NCI-H82 treated with DMSO at 0.1 percent for 48 hours (cell line): ENCODE data around the gene PRELP.

Experiments used
- DNase-seq: peaks from one replicate; lab custom pipeline; 2025; ENCODE audit not compliant: unreplicated experiment; lab: John Stamatoyannopoulos, UW

PRELP gene

DNA sequence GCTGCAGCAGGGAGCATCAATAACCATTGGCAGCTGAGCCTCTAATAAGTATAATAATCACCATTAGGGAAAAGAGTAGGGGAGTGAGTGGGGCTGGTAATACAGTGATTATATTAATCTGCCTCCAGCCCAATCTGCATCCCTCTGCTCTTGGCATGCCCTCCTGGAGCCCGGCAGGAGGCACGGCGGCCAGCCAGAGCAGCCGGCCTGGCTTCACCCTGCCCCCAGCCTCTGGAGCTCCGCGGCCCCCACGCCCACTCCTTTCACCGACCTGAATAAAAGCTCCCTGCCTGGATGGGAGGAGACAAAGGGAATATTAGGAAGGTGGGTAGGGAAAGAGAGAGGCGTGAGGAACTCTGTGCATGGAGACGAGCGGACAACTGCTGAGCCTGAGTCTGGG lies 46.6 kb downstream of the PRELP start:
- peak; percentile 85 for DNase-seq

DNA sequence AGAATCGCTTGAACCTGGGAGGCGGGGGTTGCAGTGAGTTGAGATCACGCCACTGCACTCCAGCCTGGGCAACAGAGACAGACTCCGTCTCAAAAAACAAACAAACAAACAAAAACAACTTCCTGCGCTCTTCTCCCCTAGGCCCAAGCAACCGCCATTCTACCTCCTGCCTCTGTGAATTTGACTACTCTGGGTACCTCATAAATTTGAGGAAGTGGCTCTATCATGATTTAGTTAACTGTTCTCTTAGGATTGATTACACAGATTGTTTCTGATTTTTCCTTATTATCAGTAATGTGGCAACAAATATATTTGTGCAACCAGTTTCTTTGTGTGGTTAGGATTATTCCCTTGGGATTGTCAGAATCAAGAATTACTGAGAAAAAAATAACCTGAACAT lies 48.1 kb downstream of the PRELP start:
- DNase-seq: no peak

DNA sequence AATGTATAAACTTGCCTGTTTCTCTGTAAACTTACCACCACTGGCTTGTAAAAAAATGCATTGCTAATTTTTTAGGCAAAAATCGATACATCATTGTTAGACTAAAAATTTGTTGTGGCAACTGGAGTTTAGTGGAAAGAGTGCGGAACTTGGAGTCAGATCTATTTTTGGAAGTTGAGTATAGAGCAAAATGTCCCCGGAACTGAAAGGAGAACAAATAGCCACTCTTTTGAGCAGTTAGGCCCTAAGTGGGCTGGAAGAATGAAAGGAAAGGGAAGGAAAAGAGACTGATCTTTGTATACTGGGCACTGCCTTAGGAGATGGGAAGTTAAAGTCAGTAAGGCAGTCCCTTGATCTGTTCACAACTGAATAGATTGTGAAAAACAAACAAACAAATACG lies 48.5 kb downstream of the PRELP start:
- no peak for DNase-seq

DNA sequence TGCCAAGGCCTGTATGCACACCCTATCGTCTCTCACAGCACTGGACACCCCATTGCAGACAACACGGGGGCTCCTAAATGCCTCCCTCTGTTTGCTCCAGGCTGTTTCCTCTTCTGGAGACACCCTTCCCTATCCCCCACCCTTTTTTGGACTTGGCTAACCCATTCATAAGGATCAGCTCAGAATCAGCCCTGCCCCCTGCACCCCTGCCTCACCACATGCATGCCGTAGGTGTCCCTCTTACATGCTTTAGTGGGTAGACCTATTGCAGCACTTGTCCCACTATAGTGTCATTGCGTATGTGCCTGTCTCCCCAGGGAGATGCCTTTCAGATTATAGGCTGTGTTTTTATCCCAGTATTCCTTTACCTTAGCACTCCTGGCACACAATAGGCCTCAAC lies 49.2 kb downstream of the PRELP start:
- no peak for DNase-seq

DNA sequence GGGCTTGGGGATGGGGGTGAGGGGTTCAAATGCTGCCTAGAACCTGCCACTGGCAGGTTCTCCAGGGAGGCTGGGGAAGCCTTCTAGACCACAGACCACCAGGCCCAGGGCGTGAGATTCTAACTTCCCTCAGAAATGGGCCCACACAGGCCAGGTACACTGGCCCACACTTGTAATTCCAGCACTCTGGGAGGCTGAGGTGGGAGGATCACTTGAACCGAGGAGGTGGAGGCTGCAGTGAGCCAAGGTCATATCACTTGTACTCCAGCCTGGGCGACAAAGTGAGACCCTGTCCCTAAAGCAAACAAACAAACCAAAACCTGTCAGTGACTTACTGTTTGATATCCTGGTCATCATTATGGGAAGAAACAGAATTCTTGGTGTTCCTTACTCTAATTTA lies 50.1 kb downstream of the PRELP start:
- DNase-seq: no peak

DNA sequence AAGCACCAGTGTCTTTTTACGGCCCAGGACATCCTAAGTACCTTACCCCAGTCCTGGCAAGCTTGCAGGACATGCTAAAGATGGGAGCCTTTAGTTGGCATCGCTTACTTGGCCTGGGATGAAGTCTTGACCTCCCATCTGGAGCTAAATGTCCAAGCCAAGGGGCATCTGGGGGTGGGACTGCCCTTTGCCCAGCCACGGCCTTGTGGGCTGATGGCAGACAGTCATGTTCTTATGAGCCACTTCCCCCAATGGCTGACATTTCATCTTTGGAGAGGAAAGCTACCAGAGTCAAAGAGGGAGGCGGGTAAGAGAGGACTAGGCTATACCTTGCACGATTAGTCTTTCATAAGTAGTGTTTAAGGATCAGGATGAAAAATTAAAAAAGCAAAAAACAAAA lies 50.5 kb downstream of the PRELP start:
- DNase-seq: no peak

DNA sequence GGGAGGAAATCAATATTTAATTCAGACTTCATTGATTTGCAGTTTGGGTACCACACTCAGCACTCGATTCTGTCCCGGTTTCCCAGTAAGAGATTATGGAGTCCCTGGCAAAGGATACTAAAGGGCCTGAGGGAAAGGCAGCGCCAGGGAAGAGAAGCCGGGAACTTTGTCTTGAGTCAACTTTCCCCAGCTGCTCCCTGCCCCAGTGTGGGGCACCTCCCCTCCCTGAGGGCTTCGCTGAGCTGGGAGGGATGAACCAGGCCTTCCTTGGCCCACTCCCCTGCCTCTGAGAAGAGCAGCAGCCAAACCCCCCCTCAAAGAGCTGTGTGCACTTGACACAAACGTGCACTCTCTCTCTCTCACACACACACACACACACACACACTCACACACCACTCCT lies 51.0 kb downstream of the PRELP start:
- no peak for DNase-seq

DNA sequence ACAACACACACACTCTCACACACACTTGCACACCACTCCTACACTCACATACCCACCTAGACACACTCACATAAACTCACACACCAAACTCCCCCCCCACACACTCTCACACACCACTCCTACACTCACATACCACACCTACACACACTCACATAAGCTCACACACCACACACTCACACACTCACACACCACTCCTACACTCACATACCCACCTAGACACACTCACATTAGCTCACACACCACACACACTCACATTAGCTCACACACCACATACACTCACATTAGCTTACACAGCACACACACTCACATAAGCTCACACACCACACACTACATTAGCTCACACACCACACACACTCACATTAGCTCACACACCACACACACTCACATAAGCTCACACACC lies 51.4 kb downstream of the PRELP start:
- DNase-seq: no peak

DNA sequence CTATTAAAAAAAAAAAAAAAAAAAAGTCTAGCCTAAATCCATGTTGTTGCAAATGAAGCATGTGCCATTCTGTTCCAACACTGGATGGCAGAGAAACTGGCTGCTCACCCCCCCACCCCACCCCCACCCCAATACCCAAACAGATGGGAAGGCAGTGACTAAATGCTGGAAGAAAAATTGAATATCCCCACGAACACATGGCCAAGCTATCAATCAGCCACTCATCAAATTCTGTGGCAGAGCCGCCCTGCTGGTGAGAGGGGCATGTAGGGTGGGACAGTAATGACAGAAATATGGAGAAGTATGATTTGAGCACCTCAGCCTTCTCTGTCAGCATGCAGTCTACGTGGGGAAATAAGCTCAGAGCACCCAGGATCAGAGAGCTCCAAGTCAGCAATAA lies 52.5 kb downstream of the PRELP start:
- peak; percentile 47 for DNase-seq

DNA sequence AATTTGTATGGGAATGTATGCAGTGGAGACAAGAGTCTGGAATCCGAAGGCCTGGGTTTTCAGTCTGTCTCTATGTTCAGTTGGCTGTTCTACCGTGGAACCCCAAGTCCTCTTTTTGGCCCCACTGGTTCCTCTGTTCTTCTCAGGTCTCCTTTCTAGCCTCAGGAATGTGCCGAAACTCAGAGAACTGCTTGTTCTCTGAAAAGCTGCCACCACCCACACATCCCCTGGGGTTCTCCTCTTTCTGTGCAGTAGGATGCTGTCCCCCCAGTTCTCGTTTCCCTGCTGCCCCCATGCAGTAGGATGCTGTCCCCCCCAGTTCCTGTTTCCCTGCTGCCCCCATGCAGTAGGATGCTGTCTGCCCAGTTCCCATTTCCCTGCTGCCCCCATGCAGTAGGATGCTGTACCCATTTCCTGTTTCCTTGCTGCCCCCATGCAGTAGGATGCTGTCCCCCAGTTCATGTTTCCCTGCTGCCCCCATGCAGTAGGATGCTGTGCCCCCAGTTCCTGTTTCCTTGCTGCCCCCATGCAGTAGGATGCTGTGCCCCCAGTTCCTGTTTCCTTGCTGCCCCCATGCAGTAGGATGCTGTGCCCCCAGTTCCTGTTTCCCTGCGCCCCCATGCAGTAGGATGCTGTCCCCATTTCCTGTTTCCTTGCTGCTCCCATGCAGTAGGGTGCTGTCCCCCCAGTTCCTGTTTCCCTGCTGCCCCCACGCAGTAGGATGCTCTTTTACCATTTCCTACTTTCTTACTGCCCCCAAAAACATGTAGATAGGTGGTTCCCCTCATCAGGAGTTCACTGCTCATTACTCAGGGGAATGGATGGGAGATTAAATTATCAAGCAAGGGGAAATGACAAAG lies 53.6 kb downstream of the PRELP start:
- DNase-seq: no peak

DNA sequence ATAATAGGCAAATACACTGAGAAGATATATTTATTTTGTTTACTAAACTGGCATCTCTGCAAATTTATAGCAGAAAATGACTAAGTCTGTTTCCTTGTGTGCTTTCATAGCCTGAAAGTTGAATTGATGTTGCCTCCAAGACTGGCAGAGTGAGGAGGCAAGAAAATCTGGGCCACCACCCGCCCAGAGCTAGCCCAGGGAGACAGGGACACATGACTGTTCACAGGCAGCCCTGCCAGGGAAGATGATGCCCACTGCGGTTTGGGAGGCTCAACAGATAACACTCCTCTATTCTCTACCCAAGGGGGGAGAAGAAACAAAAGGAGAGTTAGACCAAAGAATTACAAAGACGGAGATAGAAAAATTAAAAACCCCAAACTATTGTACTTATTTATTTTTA lies 55.5 kb downstream of the PRELP start:
- no peak for DNase-seq

DNA sequence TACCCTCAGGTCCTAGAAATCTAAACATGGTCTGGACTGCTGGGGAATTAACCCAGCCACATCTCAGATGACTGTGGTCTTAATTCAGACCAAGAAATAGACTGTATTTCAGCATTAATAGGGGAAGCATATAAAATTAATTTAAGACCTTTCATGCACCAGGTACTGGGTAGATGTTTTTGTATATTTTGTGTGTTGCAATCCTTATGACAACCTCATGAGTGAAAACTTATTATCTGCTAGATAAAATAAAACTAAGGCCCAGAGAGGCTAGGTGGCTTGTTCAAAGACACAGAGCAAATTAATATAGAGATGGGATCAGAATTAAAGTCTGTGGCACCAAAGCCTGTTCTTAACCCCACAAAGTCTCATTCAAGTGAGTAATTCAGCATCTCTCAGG lies 58.4 kb downstream of the PRELP start:
- no peak for DNase-seq

DNA sequence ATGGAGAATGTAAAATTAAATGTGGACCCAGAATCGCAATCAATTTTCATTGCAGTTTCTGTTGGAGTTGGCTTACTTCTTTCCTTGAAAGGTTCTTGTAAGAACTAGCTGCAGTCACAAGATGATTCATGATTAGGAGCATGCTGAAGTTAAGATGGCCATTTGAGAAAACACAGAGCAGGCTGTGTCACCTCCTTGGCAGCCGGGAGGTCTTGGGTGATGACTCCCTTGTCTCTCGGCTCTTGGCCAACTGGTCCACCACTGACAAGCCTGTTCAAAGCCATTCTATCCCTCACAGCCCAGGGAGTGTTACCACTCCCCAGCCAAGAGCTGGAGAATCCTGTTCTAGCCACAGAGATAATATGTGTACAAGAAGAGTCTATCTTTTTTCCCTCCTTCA lies 58.9 kb downstream of the PRELP start:
- DNase-seq: no peak

DNA sequence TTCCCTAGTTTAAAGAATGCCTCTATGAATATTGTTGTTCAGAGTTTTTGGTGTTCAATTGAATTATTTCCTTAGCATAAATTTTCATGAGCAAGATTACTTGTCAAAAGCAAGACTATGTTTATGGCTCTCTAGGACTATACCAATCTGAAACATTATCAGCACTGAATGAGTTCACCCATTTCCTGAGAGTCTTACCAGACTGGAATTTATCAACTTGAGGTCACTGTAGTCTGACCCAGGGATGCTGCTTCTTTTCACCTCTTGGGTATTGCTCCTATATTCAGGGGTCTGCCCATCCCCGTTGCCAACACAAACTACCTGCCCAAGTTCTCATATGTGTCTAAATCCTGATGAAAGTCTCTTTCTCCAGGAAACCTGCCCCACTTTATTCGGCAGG lies 61.0 kb downstream of the PRELP start:
- DNase-seq: no peak

DNA sequence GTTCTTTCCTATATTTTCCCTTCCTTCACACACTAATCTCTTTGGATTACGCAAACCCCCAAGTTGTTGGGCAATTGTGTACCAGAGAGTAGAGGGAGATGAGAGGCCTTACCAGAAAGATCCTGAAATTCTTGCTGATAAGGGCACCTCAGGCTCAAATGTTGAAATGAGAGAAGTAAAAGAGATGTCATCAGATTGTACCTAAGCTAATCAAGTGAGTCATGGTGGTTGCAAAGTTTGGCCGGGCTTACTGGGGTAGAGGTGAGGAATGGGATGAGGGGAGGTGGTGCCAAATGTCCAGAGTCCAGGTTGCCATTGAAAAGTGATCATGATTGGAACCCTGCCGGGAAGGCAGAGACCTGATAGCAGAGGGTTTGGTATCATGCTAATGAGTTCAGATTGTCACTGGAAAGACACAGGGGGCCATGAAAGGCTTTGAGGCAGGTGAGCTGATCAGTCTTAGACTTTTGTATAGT lies 61.4 kb downstream of the PRELP start:
- DNase-seq: no peak

DNA sequence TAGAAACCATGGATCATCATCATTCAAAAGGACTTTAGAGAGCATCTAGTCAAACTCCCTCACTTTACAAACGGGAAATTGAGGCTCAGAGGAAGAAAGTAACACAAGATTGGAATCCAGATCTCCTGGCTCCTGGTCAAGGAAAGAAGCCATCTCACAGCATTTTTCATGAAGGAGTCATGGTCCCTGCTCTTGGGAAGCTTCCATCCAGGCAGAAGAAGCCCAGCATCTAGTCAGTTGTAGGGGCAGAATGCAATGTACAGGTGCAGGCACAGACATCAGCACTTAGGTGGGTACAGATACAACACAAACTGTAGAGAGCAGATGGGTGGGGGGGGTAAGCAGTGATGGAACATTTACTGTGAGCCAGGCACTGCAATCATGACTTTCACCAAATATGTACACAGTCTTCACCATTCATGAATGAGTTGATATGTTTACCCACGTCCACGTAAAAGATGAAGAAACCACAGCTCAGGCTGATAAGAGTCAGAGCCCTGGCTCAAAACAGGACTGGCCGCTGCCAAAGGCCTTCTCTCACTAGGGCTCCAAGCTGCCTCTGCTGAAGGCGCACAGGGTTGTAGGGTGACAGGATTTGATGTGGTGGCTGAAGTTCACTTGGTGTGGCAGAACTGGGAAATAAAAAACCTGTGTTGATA lies 62.3 kb downstream of the PRELP start:
- no peak for DNase-seq

DNA sequence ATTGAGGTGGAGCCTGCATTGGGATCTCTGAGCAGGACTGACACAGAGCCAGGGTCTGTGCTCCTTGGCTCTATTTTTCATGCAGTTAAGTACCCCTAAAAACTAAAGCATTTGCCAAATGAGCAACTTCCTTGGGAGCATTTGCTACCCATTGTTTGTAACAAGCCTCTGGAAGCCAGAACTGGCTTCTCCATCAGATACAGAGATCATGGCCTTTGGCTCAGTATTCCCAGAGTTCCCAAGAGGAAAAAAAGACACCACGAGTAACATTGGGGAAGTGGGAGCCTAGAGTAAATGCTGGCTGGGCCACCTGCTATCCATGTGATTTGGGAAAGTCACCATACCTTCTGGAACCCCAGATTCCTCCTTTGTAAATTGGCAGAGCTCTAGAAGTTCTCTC lies 63.1 kb downstream of the PRELP start:
- DNase-seq: no peak

DNA sequence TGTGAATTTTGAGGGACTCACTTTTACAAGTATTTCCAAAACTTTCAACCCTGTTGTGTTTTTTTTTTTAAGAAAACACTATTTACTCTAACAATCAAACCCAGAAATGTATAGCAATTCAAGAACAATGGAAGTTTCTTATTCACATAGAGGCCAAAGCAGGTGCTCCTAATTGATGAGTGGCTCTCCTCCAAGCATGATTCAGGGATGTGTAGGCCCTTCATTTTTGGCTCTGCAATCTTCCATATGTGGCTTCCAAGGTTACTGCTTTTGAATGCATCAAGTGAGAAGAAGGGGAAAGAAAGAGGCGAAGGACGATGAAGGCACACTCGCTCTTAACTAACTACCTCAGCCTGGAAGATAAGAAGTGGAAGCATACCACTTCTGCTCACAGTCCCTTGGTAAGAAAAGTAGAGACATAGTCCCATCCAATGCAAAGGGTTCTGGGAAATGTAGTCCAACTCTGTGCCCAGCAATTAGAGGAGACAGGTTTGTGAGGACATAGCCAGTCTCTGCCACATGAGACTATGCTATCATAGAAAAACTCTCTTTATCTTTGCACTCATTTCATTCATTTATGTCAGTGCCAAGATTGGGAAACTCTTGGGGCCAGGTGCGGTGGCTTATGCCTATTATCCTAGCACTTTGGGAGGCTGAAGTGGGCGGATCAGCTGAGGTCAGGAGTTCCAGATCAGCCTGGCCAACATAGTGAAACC lies 64.4 kb downstream of the PRELP start:
- DNase-seq: no peak
